GM06990 (cell line): ENCODE results near the gene CMSS1.

Experiments
- DNase-seq: peaks from one replicate; pipeline ENCODE4 v3.0.0-alpha.2; 2011; ENCODE audit not compliant: insufficient read length; ENCODE audit errors: extremely low read depth
- H3K27me3 ChIP-seq: replicated peaks from 2 replicates; pipeline ENCODE4 v1.6.0; 2011; ENCODE audit warnings: low read length; ENCODE audit not compliant: control insufficient read depth, insufficient read depth
- H3K36me3 ChIP-seq: 2 replicates; pipeline ENCODE4 v1.5.1; 2011; ENCODE audit warnings: low read length; ENCODE audit not compliant: control insufficient read depth, insufficient read depth
- H3K4me3 ChIP-seq: replicated peaks from 2 replicates; pipeline ENCODE4 v1.5.1; 2011; ENCODE audit warnings: low read depth, mild to moderate bottlenecking, control low read depth, low read length
- CTCF ChIP-seq: IDR thresholded peaks from 2 replicates; pipeline ENCODE4 v1.5.1; 2011; ENCODE audit warnings: low read length, control low read depth, mild to moderate bottlenecking, inconsistent platforms; ENCODE audit not compliant: insufficient read depth, poor library complexity, severe bottlenecking

CMSS1 gene

GRCh38 chr3:100169201-100169920 is 351.7 kb downstream of the CMSS1 start:
- TF ChIP-seq CTCF, result no peak
- no peak for DNase-seq
- H3K36me3 ChIP-seq, result no peaks in the 10 kb centered on the region; the same call in 1 of the 2 replicates

GRCh38 chr3:100170486-100170885 is 352.8 kb downstream of the CMSS1 start:
- DNase-seq, result no peak
- no peak overlapping the region for H3K4me3 ChIP-seq
- no peak for TF ChIP-seq CTCF
- H3K36me3 ChIP-seq, result no peaks in the 10 kb centered on the region; the same call in 1 of the 2 replicates
- no peaks in the 10 kb centered on the region for H3K27me3 ChIP-seq

More at GRCh38 chr3:100169201-100169920, 351.7 kb downstream of the CMSS1 start:
- Histone ChIP-seq H3K4me3 (no peak overlapping the region), H3K27me3 (no peaks in the 10 kb centered on the region)

- no peaks in the 10 kb centered on the region; the same call in 1 of the 2 replicates for H3K36me3 ChIP-seq
- DNase-seq, result no peak
- H3K27me3 ChIP-seq, result no peaks in the 10 kb centered on the region
- no peak overlapping the region for H3K4me3 ChIP-seq
- no peak for TF ChIP-seq CTCF
Observed at GRCh38 chr3:100171211-100171914, 353.7 kb downstream of the CMSS1 start.

GRCh38 chr3:100173961-100174360 is 356.3 kb downstream of the CMSS1 start:
- no peaks in the 10 kb centered on the region for H3K27me3 ChIP-seq
- TF ChIP-seq CTCF, result no peak
- H3K36me3 ChIP-seq, result no peaks in the 10 kb centered on the region; the same call in 1 of the 2 replicates
- no peak overlapping the region for H3K4me3 ChIP-seq
- no peak for DNase-seq

GRCh38 chr3:100175637-100176280 is 358.1 kb downstream of the CMSS1 start:
- Histone ChIP-seq H3K27me3 (no peaks in the 10 kb centered on the region), H3K4me3 (no peak overlapping the region), H3K36me3 (no peaks in the 10 kb centered on the region; the same call in 1 of the 2 replicates)
- DNase-seq, result no peak
- no peak for TF ChIP-seq CTCF
